Middle frontal gyrus (tissue), 1 donor: ENCODE data around the gene RPS3.

Experiments
- DNase-seq: peaks from one replicate; pipeline ENCODE4 v3.0.0-alpha.2; 2015; ENCODE audit warnings: low spot score; ENCODE audit errors: extremely low spot score

The RPS3 gene

GRCh38 chr11:75434886-75435570 is 35.7 kb downstream of the RPS3 start:
- no peak for DNase-seq

- no peak for DNase-seq
These were observed 36.2 kb downstream of the RPS3 start for GRCh38 chr11:75435571-75435925.

GRCh38 chr11:75436806-75437205 is 37.5 kb downstream of the RPS3 start:
- DNase-seq: no peak

GRCh38 chr11:75437966-75438659 is 38.8 kb downstream of the RPS3 start:
- no peak for DNase-seq

- no peak for DNase-seq
These were observed 39.7 kb downstream of the RPS3 start for GRCh38 chr11:75439026-75439425.

- no peak for DNase-seq
These were observed 40.3 kb downstream of the RPS3 start for GRCh38 chr11:75439495-75440120.

- no peak for DNase-seq
These were observed 41.9 kb downstream of the RPS3 start for GRCh38 chr11:75440960-75441803.

- no peak for DNase-seq
These were observed 42.5 kb downstream of the RPS3 start for GRCh38 chr11:75441804-75442132.

- no peak for DNase-seq
These were observed 43.0 kb downstream of the RPS3 start for GRCh38 chr11:75442161-75442885.

- no peak for DNase-seq
These were observed 43.7 kb downstream of the RPS3 start for GRCh38 chr11:75443043-75443442.

GRCh38 chr11:75445315-75445953 is 46.1 kb downstream of the RPS3 start:
- DNase-seq: no peak

- no peak for DNase-seq
These were observed 48.1 kb downstream of the RPS3 start for GRCh38 chr11:75447415-75447814.

- no peak for DNase-seq
These were observed 50.0 kb downstream of the RPS3 start for GRCh38 chr11:75449271-75449670.

- DNase-seq: no peak
These were observed 50.5 kb downstream of the RPS3 start for GRCh38 chr11:75449776-75450175.

GRCh38 chr11:75450236-75450635 is 50.9 kb downstream of the RPS3 start:
- no peak for DNase-seq

- no peak for DNase-seq
These were observed 51.8 kb downstream of the RPS3 start for GRCh38 chr11:75450826-75451821.

- DNase-seq: no peak
These were observed 54.8 kb downstream of the RPS3 start for GRCh38 chr11:75453916-75454655.

- no peak for DNase-seq
These were observed 55.7 kb downstream of the RPS3 start for GRCh38 chr11:75454987-75455386.
